GM12891 (cell line): Measurements from ENCODE around the gene GUCY2C.

Experiments used
- POLR2A ChIP-seq: IDR thresholded peaks from 2 replicates; pipeline ENCODE4 v1.6.1; 2011; ENCODE audit warnings: low read depth, low read length, control low read depth
- POLR2AphosphoS5 ChIP-seq: IDR thresholded peaks from 2 replicates; pipeline ENCODE4 v1.6.1; 2011; ENCODE audit warnings: low read depth, low read length, control low read depth

DNA sequence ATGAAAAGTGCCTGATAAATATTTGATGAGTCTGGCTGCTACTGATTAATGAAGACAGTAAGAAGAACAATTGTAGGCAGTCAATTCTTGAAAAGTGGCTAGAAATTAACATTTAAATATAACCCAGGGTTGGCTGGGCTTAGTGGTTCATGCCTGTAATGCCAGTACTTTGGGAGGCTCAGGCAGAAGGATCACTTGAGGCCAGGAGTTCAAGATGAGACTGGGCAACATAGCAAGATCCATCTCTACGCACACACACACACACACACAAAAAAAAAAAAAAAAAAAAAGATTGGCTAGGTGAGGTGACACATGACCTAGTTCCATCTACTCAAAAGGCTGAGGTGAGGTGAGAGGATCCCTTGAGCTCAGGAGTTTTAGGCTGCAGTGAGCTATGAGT, 120.8 kb downstream of the GUCY2C start:
- TF ChIP-seq POLR2A (no peak), POLR2AphosphoS5 (no peak)
